Neuronal stem cell (in vitro differentiated cells): ENCODE results near the gene SNAP25.

Experiments used
- DNase-seq: peaks from one replicate; pipeline ENCODE4 v3.0.0-alpha.2; 2013; ENCODE audit warnings: low spot score
- H2AFZ ChIP-seq: one replicate; pipeline ENCODE4 v1.6.1; 2013; ENCODE audit warnings: mild to moderate bottlenecking, low read length, inconsistent platforms
- H2AK5ac ChIP-seq: 2 replicates; pipeline ENCODE4 v1.6.1; 2013; ENCODE audit warnings: low read depth, mild to moderate bottlenecking, inconsistent platforms, low read length, moderate library complexity, mixed read lengths
- H2BK120ac ChIP-seq: 2 replicates; pipeline ENCODE4 v1.6.1; 2013; ENCODE audit warnings: low read depth, mild to moderate bottlenecking, inconsistent platforms, low read length, moderate library complexity, mixed read lengths
- H2BK12ac ChIP-seq: one replicate; pipeline ENCODE4 v1.6.1; 2013; ENCODE audit warnings: low read length, inconsistent platforms
- H2BK15ac ChIP-seq: 2 replicates; pipeline ENCODE4 v1.6.1; 2013; ENCODE audit warnings: mild to moderate bottlenecking, low read length, inconsistent platforms, mixed read lengths
- H2BK5ac ChIP-seq: one replicate; pipeline ENCODE4 v1.6.1; 2013; ENCODE audit warnings: inconsistent platforms, mild to moderate bottlenecking, low read length, moderate library complexity
- H3K14ac ChIP-seq: one replicate; pipeline ENCODE4 v1.6.1; 2013; ENCODE audit warnings: low read length, inconsistent platforms
- H3K18ac ChIP-seq: 2 replicates; pipeline ENCODE4 v1.6.1; 2013; ENCODE audit warnings: low read length, inconsistent platforms
- H3K23ac ChIP-seq: 2 replicates; pipeline ENCODE4 v1.6.1; 2013; ENCODE audit warnings: low read depth, mild to moderate bottlenecking, mixed read lengths, low read length, inconsistent platforms; ENCODE audit not compliant: poor library complexity
- H3K27ac ChIP-seq: replicated peaks from 3 replicates; pipeline ENCODE4 v1.5.1; 2013; ENCODE audit warnings: low read length, inconsistent platforms
- H3K27me3 ChIP-seq, 3 experiments: 2 replicates each; pipeline ENCODE4 v1.6.1; 2013; ENCODE audit warnings: low read length in 3 of 3, mild to moderate bottlenecking in 2 of 3, inconsistent platforms in 1 of 3, low read depth in 1 of 3, mixed read lengths in 1 of 3, moderate library complexity in 1 of 3; ENCODE audit not compliant: control insufficient read depth in 3 of 3, insufficient read depth in 3 of 3
- H3K36me3 ChIP-seq, 2 donors: replicated peaks in 1 of 2; 2 replicates each; pipeline ENCODE4 v1.6.1; 2013; ENCODE audit warnings: low read length in 2 of 2; ENCODE audit not compliant: control insufficient read depth in 2 of 2, insufficient read depth in 2 of 2
- H3K4ac ChIP-seq: 2 replicates; pipeline ENCODE4 v1.6.1; 2013; ENCODE audit warnings: inconsistent platforms, mild to moderate bottlenecking, low read length, moderate library complexity
- H3K4me1 ChIP-seq, 2 donors: 1 replicate in 1 of 2; 2 replicates in 1 of 2; pipeline ENCODE4 v1.6.1; 2013; ENCODE audit warnings: low read length in 2 of 2, low read depth in 1 of 2; ENCODE audit not compliant: control insufficient read depth in 2 of 2, insufficient read depth in 1 of 2
- H3K4me2 ChIP-seq: one replicate; pipeline ENCODE4 v1.6.1; 2013; ENCODE audit warnings: mild to moderate bottlenecking, low read length, inconsistent platforms; ENCODE audit not compliant: insufficient read depth, poor library complexity, severe bottlenecking
- H3K4me3 ChIP-seq, 2 donors: 2 replicates each; pipeline ENCODE4 v1.5.1; 2013; ENCODE audit warnings: low read length in 2 of 2, mild to moderate bottlenecking in 2 of 2, inconsistent platforms in 1 of 2, moderate library complexity in 1 of 2
- H3K79me1 ChIP-seq: one replicate; pipeline ENCODE4 v1.6.1; 2013; ENCODE audit warnings: low read depth, mild to moderate bottlenecking, inconsistent platforms, low read length, moderate library complexity
- H3K9ac ChIP-seq: one replicate; pipeline ENCODE4 v1.6.1; 2013; ENCODE audit warnings: mild to moderate bottlenecking, low read depth, low read length, inconsistent platforms; ENCODE audit not compliant: poor library complexity
- H3K9me3 ChIP-seq, 2 donors: replicated peaks in 1 of 2; 2 replicates each; pipeline versions ENCODE3 to v1.6.1; 2013; ENCODE audit warnings: low read length in 2 of 2, mild to moderate bottlenecking in 2 of 2, inconsistent platforms in 1 of 2, low read depth in 1 of 2, mixed read lengths in 1 of 2, moderate library complexity in 1 of 2; ENCODE audit not compliant: control insufficient read depth in 2 of 2, insufficient read depth in 1 of 2
- H4K8ac ChIP-seq: one replicate; pipeline ENCODE4 v1.6.1; 2013; ENCODE audit warnings: low read depth, mild to moderate bottlenecking, inconsistent platforms, low read length, moderate library complexity
- H4K91ac ChIP-seq: one replicate; pipeline ENCODE4 v1.6.1; 2013; ENCODE audit warnings: low read length, low read depth, mild to moderate bottlenecking, inconsistent platforms; ENCODE audit not compliant: poor library complexity
- WGBS, 2 donors: extraction: QIAGEN DNeasy Blood & Tissue Kit; methylation state at CpG; one replicate each; pipeline ENCODE4 v1.1.7; 2013; ENCODE audit warnings: missing lambda C conversion rate in 2 of 2, mixed read lengths in 1 of 2; ENCODE audit not compliant: insufficient read length in 2 of 2, insufficient replicate concordance in 1 of 2; ENCODE audit errors: extremely low coverage in 2 of 2; 5-methylcytosine and 5-hydroxymethylcytosine counted together

Gene SNAP25

GRCh38 chr20:10247440-10247839, 28.8 kb downstream of the SNAP25 start:
- H2AFZ ChIP-seq, result no peak overlapping the region
- no peak overlapping the region for H2BK12ac ChIP-seq
- H2BK15ac ChIP-seq, result no peak overlapping the region
- no peak overlapping the region for H3K4me2 ChIP-seq
- no peak overlapping the region for H4K91ac ChIP-seq
- no peak overlapping the region for H2AK5ac ChIP-seq
- H3K9ac ChIP-seq, result no peak overlapping the region
- H3K14ac ChIP-seq, result no peak overlapping the region
- no peak overlapping the region for H3K23ac ChIP-seq
- H2BK120ac ChIP-seq, result no peak overlapping the region
- no peaks in the 10 kb centered on the region for H3K27me3 ChIP-seq
- H3K4ac ChIP-seq, result no peak overlapping the region
- H3K4me1 ChIP-seq, result no peaks in the 10 kb centered on the region
- no peak overlapping the region for H3K4me3 ChIP-seq
- WGBS, 2 donors, result no CpG with 5 or more reads among the region's 3 CpGs
- no peaks in the 10 kb centered on the region for H3K36me3 ChIP-seq
- no peak for DNase-seq
- no peaks in the 10 kb centered on the region for H3K9me3 ChIP-seq
- H2BK5ac ChIP-seq, result no peak overlapping the region
- no peak overlapping the region for H3K27ac ChIP-seq
- H3K18ac ChIP-seq, result no peak overlapping the region
- no peaks in the 10 kb centered on the region for H3K79me1 ChIP-seq
- no peak overlapping the region for H4K8ac ChIP-seq

- Histone ChIP-seq H3K18ac (no peak overlapping the region), H2BK5ac (no peak overlapping the region)
These were observed 30.6 kb downstream of the SNAP25 start for GRCh38 chr20:10249048-10249770.

GRCh38 chr20:10249822-10250221, 31.2 kb downstream of the SNAP25 start:
- Histone ChIP-seq H3K4me3 (no peak overlapping the region), H3K4ac (no peak overlapping the region), H3K4me2 (no peak overlapping the region), H3K36me3 (no peaks in the 10 kb centered on the region), H3K18ac (no peak overlapping the region), H3K23ac (no peak overlapping the region), H3K9me3 (no peaks in the 10 kb centered on the region), H2AK5ac (no peak overlapping the region), H2AFZ (no peak overlapping the region), H3K79me1 (no peaks in the 10 kb centered on the region), H3K9ac (no peak overlapping the region), H3K4me1 (no peaks in the 10 kb centered on the region), H2BK120ac (no peak overlapping the region), H3K27ac (no peak overlapping the region), H3K27me3 (no peaks in the 10 kb centered on the region), H4K91ac (no peak overlapping the region), H4K8ac (no peak overlapping the region), H2BK15ac (no peak overlapping the region), H2BK5ac (no peak overlapping the region), H3K14ac (no peak overlapping the region), H2BK12ac (no peak overlapping the region)
- no peak for DNase-seq
- no CpG with 5 or more reads among the region's 2 CpGs for WGBS, 2 donors

More at GRCh38 chr20:10249048-10249770, 30.6 kb downstream of the SNAP25 start:
- H2AK5ac ChIP-seq, result no peak overlapping the region
- no peaks in the 10 kb centered on the region for H3K79me1 ChIP-seq
- DNase-seq, result no peak
- no peak overlapping the region for H3K4ac ChIP-seq
- H4K91ac ChIP-seq, result no peak overlapping the region
- no peak overlapping the region for H2BK120ac ChIP-seq
- H3K4me1 ChIP-seq, result no peaks in the 10 kb centered on the region
- no peak overlapping the region for H4K8ac ChIP-seq
- no CpG with 5 or more reads among the region's 6 CpGs for WGBS, 2 donors
- no peak overlapping the region for H3K27ac ChIP-seq
- no peak overlapping the region for H3K4me2 ChIP-seq
- H2AFZ ChIP-seq, result no peak overlapping the region
- H3K14ac ChIP-seq, result no peak overlapping the region
- no peak overlapping the region for H2BK12ac ChIP-seq
- H3K36me3 ChIP-seq, result no peaks in the 10 kb centered on the region
- no peaks in the 10 kb centered on the region for H3K27me3 ChIP-seq
- no peak overlapping the region for H3K9ac ChIP-seq
- H3K4me3 ChIP-seq, result no peak overlapping the region
- no peak overlapping the region for H3K23ac ChIP-seq
- H2BK15ac ChIP-seq, result no peak overlapping the region
- H3K9me3 ChIP-seq, result no peaks in the 10 kb centered on the region

GRCh38 chr20:10250902-10251301, 32.3 kb downstream of the SNAP25 start:
- Histone ChIP-seq H4K8ac (no peak overlapping the region), H3K18ac (no peak overlapping the region), H3K27ac (no peak overlapping the region), H2BK12ac (no peak overlapping the region), H4K91ac (no peak overlapping the region), H2BK120ac (no peak overlapping the region), H3K23ac (no peak overlapping the region), H2BK5ac (no peak overlapping the region), H3K27me3 (no peaks in the 10 kb centered on the region), H3K9me3 (no peaks in the 10 kb centered on the region), H2AK5ac (no peak overlapping the region), H3K79me1 (no peaks in the 10 kb centered on the region), H3K4me3 (no peak overlapping the region), H3K9ac (no peak overlapping the region), H3K4me1 (no peaks in the 10 kb centered on the region), H3K4ac (no peak overlapping the region), H2AFZ (no peak overlapping the region), H3K14ac (no peak overlapping the region), H3K4me2 (no peak overlapping the region), H3K36me3 (no peaks in the 10 kb centered on the region), H2BK15ac (no peak overlapping the region)
- WGBS, 2 donors, result no CpG with 5 or more reads among the region's 5 CpGs
- DNase-seq, result no peak
